GM10847 (cell line): ENCODE measurements around the gene GRM8.

Experiments
- POLR2A ChIP-seq: IDR thresholded peaks from 2 replicates; pipeline ENCODE4 v1.6.1; 2011; ENCODE audit not compliant: insufficient read length; ENCODE audit errors: extremely low read depth

Gene GRM8

GRCh38 chr7:126819197-126819484, 433.6 kb downstream of the GRM8 start:
- TF ChIP-seq POLR2A, result no peak

DNA sequence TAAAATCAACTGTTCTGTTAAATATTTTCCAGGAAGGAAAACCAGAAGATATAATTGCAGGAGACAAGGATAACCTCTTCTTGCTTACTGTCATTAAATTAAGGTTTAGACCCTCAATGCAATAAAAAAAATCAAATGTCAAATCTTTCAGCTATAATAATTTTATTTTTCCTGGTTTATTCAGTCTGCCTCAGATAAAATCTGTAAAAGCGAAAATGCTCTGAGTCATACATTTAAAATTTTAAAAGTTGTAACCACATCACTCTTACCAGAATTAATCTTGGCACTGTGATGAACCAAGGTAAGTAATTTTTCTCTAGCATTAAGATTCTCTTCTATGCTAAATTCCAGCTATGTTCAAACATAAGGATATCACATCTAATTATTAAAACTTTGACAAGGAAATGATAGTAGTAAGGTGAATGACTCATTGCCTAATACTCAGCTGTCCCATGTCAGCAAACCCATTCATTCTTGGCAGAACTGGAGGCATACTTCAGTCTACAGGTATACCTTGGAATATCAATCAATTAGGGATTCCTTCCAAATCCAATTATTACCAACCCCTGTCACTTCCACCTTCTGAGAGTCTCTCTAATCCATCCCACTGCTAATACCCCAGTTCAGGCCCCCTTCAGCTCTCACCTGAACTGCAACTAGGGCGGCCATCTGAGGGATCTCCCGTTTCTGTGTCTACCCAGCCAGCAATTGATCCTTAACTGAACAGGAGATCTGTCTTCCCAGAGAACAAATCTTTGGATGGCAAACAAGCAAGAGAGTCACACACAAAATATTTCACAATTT, 434.1 kb downstream of the GRM8 start:
- TF ChIP-seq POLR2A, result no peak

- no peak for TF ChIP-seq POLR2A
These were observed 443.6 kb downstream of the GRM8 start for GRCh38 chr7:126809188-126809587.

GRCh38 chr7:126806614-126807013, 446.1 kb downstream of the GRM8 start:
- TF ChIP-seq POLR2A, result no peak

DNA sequence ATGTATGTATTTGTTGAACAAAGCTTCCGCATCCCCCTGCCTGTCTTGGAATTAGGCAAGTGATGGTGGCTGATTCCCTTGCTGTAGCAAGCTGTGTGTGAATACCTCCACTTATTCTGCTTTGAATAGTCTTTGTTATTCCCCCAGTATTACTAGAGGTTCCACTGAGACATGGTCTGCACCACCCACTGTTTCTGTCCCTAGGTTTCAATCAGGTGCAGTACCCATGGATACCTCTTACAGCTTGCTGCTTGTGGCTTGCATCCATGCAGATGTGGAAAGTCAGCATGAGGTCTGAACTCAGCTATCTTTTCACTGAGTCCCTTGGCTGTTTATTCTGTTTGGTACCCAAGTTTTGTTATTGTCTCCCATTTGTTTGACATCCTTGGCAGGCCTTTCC, 447.4 kb downstream of the GRM8 start:
- TF ChIP-seq POLR2A, result no peak

- TF ChIP-seq POLR2A, result no peak
These were observed 448.1 kb downstream of the GRM8 start for GRCh38 chr7:126804604-126805003.

DNA sequence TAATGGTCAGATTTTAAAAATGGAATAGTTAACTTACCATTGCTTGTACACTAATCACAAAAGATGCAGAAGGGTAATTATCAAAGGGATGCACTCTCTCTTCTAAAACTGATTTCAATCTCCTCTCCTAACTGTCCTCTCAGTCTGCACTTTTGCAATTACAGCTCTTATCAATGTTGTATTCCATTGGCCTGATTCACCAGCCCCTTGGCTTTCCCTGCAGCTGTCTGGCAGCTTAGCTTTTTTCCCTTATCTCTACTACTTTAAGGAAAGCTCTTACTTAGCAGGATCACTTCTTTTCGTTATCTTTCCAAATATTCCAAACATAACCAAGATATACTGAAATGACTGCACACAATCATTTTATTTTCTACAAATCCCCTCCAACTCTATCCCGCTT, 448.8 kb downstream of the GRM8 start:
- TF ChIP-seq POLR2A, result no peak

GRCh38 chr7:126803060-126803665, 449.6 kb downstream of the GRM8 start:
- no peak for TF ChIP-seq POLR2A

- no peak for TF ChIP-seq POLR2A
These were observed 451.0 kb downstream of the GRM8 start for GRCh38 chr7:126801733-126802132.

- no peak for TF ChIP-seq POLR2A
These were observed 453.2 kb downstream of the GRM8 start for GRCh38 chr7:126799541-126799940.

DNA sequence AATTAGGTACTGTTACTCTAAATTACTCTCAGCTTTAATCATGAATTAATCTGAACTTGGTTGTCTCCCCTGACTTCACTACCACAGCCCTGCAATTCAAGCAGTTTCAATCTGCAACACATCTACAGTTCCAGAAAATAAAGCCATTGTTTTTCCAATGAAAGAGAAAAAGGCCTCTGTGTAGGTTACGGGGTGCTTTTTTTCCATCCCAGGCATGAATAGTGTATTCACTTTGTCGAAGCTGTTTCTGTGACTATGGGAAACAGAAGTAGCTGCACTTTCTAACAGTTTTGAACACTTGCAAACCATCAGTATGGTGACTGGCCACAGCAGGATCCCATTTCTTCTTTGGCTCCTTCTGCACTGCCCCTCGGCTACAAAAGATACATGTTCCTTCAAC, 460.2 kb downstream of the GRM8 start:
- TF ChIP-seq POLR2A, result no peak

GRCh38 chr7:126791306-126791705, 461.4 kb downstream of the GRM8 start:
- no peak for TF ChIP-seq POLR2A

DNA sequence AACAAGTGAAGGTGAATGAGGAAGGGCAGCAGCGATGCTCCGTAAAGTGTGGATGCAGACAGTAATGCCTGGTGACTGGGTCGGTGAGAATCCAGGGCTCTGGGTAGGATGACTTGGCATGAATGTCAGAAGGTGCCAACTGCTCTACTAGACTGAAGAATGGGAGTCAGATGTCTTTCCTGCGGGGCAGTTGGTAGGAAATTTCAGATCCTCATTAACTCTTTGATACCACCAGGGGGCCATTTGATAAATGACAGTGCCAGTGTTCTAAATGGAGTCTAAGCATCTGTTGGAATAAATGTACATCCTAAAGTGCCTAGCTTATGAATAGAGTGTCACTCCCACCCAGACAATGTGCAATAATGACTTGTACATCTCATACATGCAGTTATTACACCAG, 462.0 kb downstream of the GRM8 start:
- no peak for TF ChIP-seq POLR2A

DNA sequence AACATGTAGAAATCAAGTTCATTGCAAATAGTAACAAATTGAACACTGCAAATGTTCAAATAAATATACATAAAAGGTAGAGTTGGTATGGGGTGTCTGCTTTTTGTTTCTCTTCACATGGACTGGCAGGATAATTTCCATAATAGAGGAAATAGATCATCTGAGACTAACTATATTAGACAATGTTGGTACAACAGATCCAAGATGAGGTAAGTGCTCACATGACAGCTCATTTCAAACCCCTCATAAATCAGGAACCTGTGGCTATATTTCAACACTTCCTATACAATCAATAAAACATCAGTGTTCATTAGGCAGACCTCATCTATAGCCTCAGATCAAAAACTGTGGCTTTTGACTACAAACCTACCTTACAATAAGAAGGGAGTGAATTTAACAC, 469.1 kb downstream of the GRM8 start:
- no peak for TF ChIP-seq POLR2A

DNA sequence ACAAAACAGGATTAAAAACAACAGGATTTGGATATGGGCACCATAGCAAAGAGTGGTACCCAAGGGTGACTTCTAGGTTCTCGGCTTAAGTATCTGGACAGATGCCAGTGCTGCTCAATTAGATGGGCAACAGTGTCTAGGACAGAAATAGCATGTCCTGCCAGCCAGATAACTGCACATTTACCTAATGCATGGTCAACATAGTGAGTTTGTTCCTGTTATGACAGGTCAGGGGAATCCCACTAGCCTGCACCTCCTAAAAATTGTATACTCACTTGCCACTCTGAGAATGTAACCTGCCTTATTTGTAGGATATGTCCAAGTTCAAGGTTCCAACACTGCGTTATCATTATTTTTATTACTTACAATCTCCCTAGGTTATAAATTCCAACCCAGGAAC, 471.7 kb downstream of the GRM8 start:
- TF ChIP-seq POLR2A, result no peak

GRCh38 chr7:126778101-126778500, 474.6 kb downstream of the GRM8 start:
- no peak for TF ChIP-seq POLR2A

DNA sequence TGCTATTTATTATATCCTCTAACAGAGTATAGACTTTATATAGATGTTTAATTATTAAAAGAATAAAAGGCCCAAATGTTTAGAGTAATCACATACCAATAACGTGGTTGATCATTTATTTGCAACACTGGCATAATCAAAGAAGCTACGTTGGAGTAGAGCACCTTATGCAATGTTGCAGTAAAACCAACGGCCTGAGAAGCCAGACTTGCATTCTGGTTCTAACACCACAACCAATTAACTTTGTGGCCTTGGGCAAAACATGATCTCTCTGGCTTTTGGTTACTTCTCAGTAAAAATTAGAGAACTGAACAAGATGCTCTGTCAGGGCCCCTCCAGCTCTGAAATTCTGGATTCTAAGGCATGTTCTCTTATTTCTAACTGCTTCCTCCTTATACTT, 476.2 kb downstream of the GRM8 start:
- TF ChIP-seq POLR2A, result no peak
